H1 (cell line): Measurements from ENCODE around the gene PLBD2. TPM values are rescaled to one million over a fixed set of nuclear protein-coding genes. Genes with fewer than 3 reads are reported as not detected.

Source experiments
- CTCF ChIA-PET: fragments of 300-600 bp; sonication (Branson Sonifier 250); formaldehyde crosslinking; loops from one replicate; lab custom pipeline; 2021; ENCODE audit not compliant: partially characterized antibody; lab: Charles Lee
- POLR2A ChIA-PET: fragments of 300-600 bp; sonication (Branson Sonifier 250); formaldehyde crosslinking; loops from one replicate; lab custom pipeline; 2021; ENCODE audit warnings: inconsistent platforms; ENCODE audit not compliant: partially characterized antibody; lab: Charles Lee
- DNase-seq, 2 experiments: peaks; one replicate each; pipeline versions ENCODE4 v3.0.0 to v3.0.0-alpha.2; 2010 to 2022; ENCODE audit warnings: low spot score in 2 of 2, low read depth in 1 of 2, mixed read lengths in 1 of 2
- FAIRE-seq: peaks from 2 replicates; lab custom pipeline; 2011; peaks lifted over from hg19 to GRCh38; lab: Jason Lieb, UNC
- H2AFZ ChIP-seq: 2 replicates; pipeline ENCODE4 v1.8.1; 2012; ENCODE audit warnings: low read length, inconsistent platforms
- H2AK5ac ChIP-seq: 2 replicates; pipeline ENCODE4 v1.6.1; 2013; ENCODE audit warnings: low read depth, low read length
- H2BK120ac ChIP-seq: replicated peaks from 2 replicates; pipeline ENCODE3; 2013; ENCODE audit warnings: low read depth, low read length, inconsistent platforms
- H2BK12ac ChIP-seq: 2 replicates; pipeline ENCODE4 v1.6.1; 2013; ENCODE audit warnings: low read depth, low read length
- H2BK15ac ChIP-seq: 2 replicates; pipeline ENCODE4 v1.6.1; 2013; ENCODE audit warnings: low read length
- H2BK20ac ChIP-seq: 2 replicates; pipeline ENCODE4 v1.6.1; 2013; ENCODE audit warnings: low read length
- H2BK5ac ChIP-seq: 2 replicates; pipeline ENCODE4 v1.6.1; 2013; ENCODE audit warnings: low read depth, low read length
- H3K14ac ChIP-seq: 2 replicates; pipeline ENCODE4 v1.6.1; 2013; ENCODE audit warnings: inconsistent platforms; ENCODE audit not compliant: insufficient read length
- H3K18ac ChIP-seq: 2 replicates; pipeline ENCODE4 v1.6.1; 2013; ENCODE audit warnings: low read length; ENCODE audit errors: extremely low read depth
- H3K23ac ChIP-seq: 2 replicates; pipeline ENCODE4 v1.6.1; 2013; ENCODE audit warnings: inconsistent platforms; ENCODE audit not compliant: insufficient read length
- H3K23me2 ChIP-seq: 2 replicates; pipeline ENCODE4 v1.6.1; 2013; ENCODE audit warnings: low read depth, low read length
- H3K27ac ChIP-seq: 2 replicates; pipeline ENCODE4 v1.6.1; 2011; ENCODE audit warnings: low read depth, low read length, inconsistent platforms
- H3K27me3 ChIP-seq, 4 experiments: replicated peaks in 1 of 4; 1 replicate in 1 of 4; 2 replicates in 3 of 4; pipeline versions ENCODE4 v1.6.1 to v1.8.1; 2011 to 2013; ENCODE audit warnings: low read length in 3 of 4, mild to moderate bottlenecking in 3 of 4, inconsistent platforms in 2 of 4, mixed read lengths in 2 of 4, moderate library complexity in 1 of 4; ENCODE audit not compliant: control insufficient read depth in 3 of 4, insufficient read depth in 3 of 4; ENCODE audit errors: extremely low read depth in 1 of 4
- H3K36me3 ChIP-seq, 4 experiments: 2 replicates each; pipeline versions ENCODE4 v1.6.1 to v1.8.1; 2011 to 2013; ENCODE audit warnings: mild to moderate bottlenecking in 4 of 4, low read length in 3 of 4, moderate library complexity in 2 of 4, control low read depth in 1 of 4, inconsistent platforms in 1 of 4; ENCODE audit not compliant: insufficient read depth in 4 of 4, control insufficient read depth in 2 of 4
- H3K4ac ChIP-seq: replicated peaks from 2 replicates; pipeline ENCODE3; 2013; ENCODE audit warnings: low read length, low read depth, mixed read lengths, inconsistent platforms; ENCODE audit not compliant: insufficient read length
- H3K4me1 ChIP-seq, 4 experiments: replicated peaks in 1 of 4; 1 replicate in 1 of 4; 2 replicates in 3 of 4; pipeline versions ENCODE4 v1.6.1 to v1.8.1; 2011 to 2013; ENCODE audit warnings: low read length in 3 of 4, inconsistent platforms in 2 of 4, mixed read lengths in 1 of 4; ENCODE audit not compliant: insufficient read depth in 4 of 4, control insufficient read depth in 3 of 4
- H3K4me2 ChIP-seq, 2 experiments: 2 replicates each; pipeline versions ENCODE4 v1.6.1 to v1.8.1; 2011 to 2013; ENCODE audit warnings: low read depth in 2 of 2, low read length in 2 of 2, control low read depth in 1 of 2, inconsistent platforms in 1 of 2, mild to moderate bottlenecking in 1 of 2; ENCODE audit not compliant: insufficient read depth in 1 of 2
- H3K4me3 ChIP-seq, 4 experiments: fragments of 200-600, 300-600 bp in 1 of 4; sonication (generic), shearing (Covaris generic), sonication (Bioruptor Twin) in 1 of 4; 2 replicates each; pipeline versions ENCODE4 v1.5.1 to v1.8.1; 2011 to 2016; ENCODE audit warnings: low read length in 4 of 4, low read depth in 3 of 4, control low read depth in 2 of 4, inconsistent platforms in 2 of 4, mild to moderate bottlenecking in 2 of 4, mixed read lengths in 1 of 4, moderate library complexity in 1 of 4; ENCODE audit not compliant: insufficient read depth in 2 of 4; ENCODE audit errors: extremely low read depth in 1 of 4
- H3K56ac ChIP-seq: replicated peaks from 2 replicates; pipeline ENCODE3; 2013; ENCODE audit warnings: low read depth, mild to moderate bottlenecking, mixed read lengths, low read length, inconsistent platforms; ENCODE audit not compliant: insufficient read length
- H3K79me1 ChIP-seq: 2 replicates; pipeline ENCODE4 v1.6.1; 2013; ENCODE audit warnings: low read depth, low read length, control low read depth
- H3K79me2 ChIP-seq, 2 experiments: 2 replicates each; pipeline versions ENCODE4 v1.6.1 to v1.8.1; 2012 to 2013; ENCODE audit warnings: low read length in 2 of 2, mild to moderate bottlenecking in 2 of 2, inconsistent platforms in 1 of 2; ENCODE audit not compliant: insufficient read depth in 2 of 2, control insufficient read depth in 1 of 2
- H3K9ac ChIP-seq, 4 experiments: replicated peaks in 1 of 4; 1 replicate in 1 of 4; 2 replicates in 3 of 4; pipeline versions ENCODE4 v1.6.1 to v1.8.1; 2011 to 2013; ENCODE audit warnings: low read depth in 3 of 4, low read length in 3 of 4, control low read depth in 2 of 4, mild to moderate bottlenecking in 2 of 4, moderate library complexity in 2 of 4, inconsistent platforms in 1 of 4; ENCODE audit errors: extremely low read depth in 1 of 4
- H3K9me3 ChIP-seq, 2 experiments: 2 replicates each; pipeline versions ENCODE4 v1.6.1 to v1.8.1; 2012 to 2013; ENCODE audit warnings: mild to moderate bottlenecking in 2 of 2, moderate library complexity in 2 of 2, control low read depth in 1 of 2, inconsistent platforms in 1 of 2, low read depth in 1 of 2, low read length in 1 of 2, mixed read lengths in 1 of 2; ENCODE audit not compliant: insufficient read depth in 2 of 2
- H4K20me1 ChIP-seq, 2 experiments: replicated peaks in 1 of 2; 2 replicates each; pipeline versions ENCODE3 to v1.8.1; 2011 to 2013; ENCODE audit warnings: inconsistent platforms in 2 of 2, low read length in 2 of 2, mild to moderate bottlenecking in 1 of 2; ENCODE audit not compliant: insufficient read depth in 2 of 2, control insufficient read depth in 1 of 2
- H4K5ac ChIP-seq: 2 replicates; pipeline ENCODE4 v1.6.1; 2013; ENCODE audit warnings: low read length, low read depth, mixed read lengths, inconsistent platforms; ENCODE audit not compliant: insufficient read length
- H4K8ac ChIP-seq: 2 replicates; pipeline ENCODE4 v1.8.0; 2013; ENCODE audit warnings: mild to moderate bottlenecking, moderate library complexity, low read length, inconsistent platforms; ENCODE audit not compliant: insufficient read depth; ENCODE audit errors: extremely low read depth
- H4K91ac ChIP-seq: replicated peaks from 2 replicates; pipeline ENCODE3; 2013; ENCODE audit warnings: low read length, mixed read lengths, inconsistent platforms; ENCODE audit not compliant: insufficient read length
- CTCF ChIP-seq, 3 experiments: IDR thresholded peaks; 1 replicate in 2 of 3; 2 replicates in 1 of 3; pipeline versions ENCODE4 v1.5.1 to v1.6.1; 2011; ENCODE audit warnings: low read length in 3 of 3, mild to moderate bottlenecking in 3 of 3, inconsistent platforms in 2 of 3, low read depth in 1 of 3, moderate library complexity in 1 of 3; ENCODE audit not compliant: insufficient read depth in 1 of 3; ENCODE audit errors: control extremely low read depth in 1 of 3
- RAD21 ChIP-seq, 2 experiments: IDR thresholded peaks in 1 of 2; conservative IDR thresholded peaks in 1 of 2; 2 replicates each; pipeline ENCODE4 v1.6.1; 2011; ENCODE audit warnings: low read depth in 2 of 2, low read length in 2 of 2, improper control_type of control experiment in 1 of 2, inconsistent platforms in 1 of 2, mild to moderate bottlenecking in 1 of 2, moderate library complexity in 1 of 2
- ZNF274 ChIP-seq: IDR thresholded peaks from 2 replicates; pipeline ENCODE4 v1.7.0; 2012; ENCODE audit warnings: low read length, borderline replicate concordance; ENCODE audit errors: extremely low read depth
- WGBS, 2 experiments: shearing (Covaris generic) in 1 of 2; methylation state at CpG; one replicate each; pipeline versions ENCODE4 v1.1.6 to v1.1.7; 2013 to 2015; ENCODE audit warnings: low lambda C conversion rate in 2 of 2, mixed read lengths in 2 of 2, inconsistent platforms in 1 of 2, low coverage in 1 of 2, missing lambda C conversion rate in 1 of 2; ENCODE audit not compliant: insufficient replicate concordance in 2 of 2, insufficient coverage in 1 of 2, insufficient read length in 1 of 2; ENCODE audit errors: extremely low coverage in 1 of 2, missing lambda C conversion rate in 1 of 2; 5-methylcytosine and 5-hydroxymethylcytosine counted together
- polyA plus RNA-seq, 7 experiments: library from polyadenylated mRNA; depleted of rRNA in 3 of 7; stranded (reverse) in 5 of 7; unstranded in 2 of 7; fragments of >200 nt in 5 of 7; fragments of 200-250 nt in 2 of 7; gene quantifications; 1 replicate in 5 of 7; 2 replicates in 1 of 7; 4 replicates in 1 of 7; pipeline versions ENCODE4 v1.2.1 to v1.2.3, GENCODE V29; 2011 to 2013; ENCODE audit warnings: missing spikeins in 2 of 7, mixed read lengths in 2 of 7
- total RNA-seq: library from RNA; stranded (reverse); fragmentation: NEBNext Ultra II Directional; extraction: Animal tissue kit (Norgen Biotek cat#: 25700); gene quantifications from 2 replicates; pipeline ENCODE4 v1.2.1, GENCODE V29; 2021

PLBD2 gene
- total and polyA plus RNA-seq, 2 of the 8 experiments (the other 6 are each of a cell fraction or from before 2014, with no cell fraction given) = 16.8 to 33.5 TPM

GRCh38 chr12:113347107-113347506 is 11.3 kb upstream of the PLBD2 start:
- no peak overlapping the region for H3K18ac ChIP-seq
- H3K79me1 ChIP-seq = no peaks in the 10 kb centered on the region
- H3K36me3 ChIP-seq = no peaks in the 10 kb centered on the region
- no peak overlapping the region for H3K27ac ChIP-seq
- H3K4me2 ChIP-seq = no peak overlapping the region
- WGBS, 2 experiments = 74% methylated on average over 3 of the region's 3 CpGs; no CpG with 5 or more reads in 1 of the 2 experiments
- H3K79me2 ChIP-seq = no peaks in the 10 kb centered on the region
- DNase-seq (no peak), FAIRE-seq (no peak)
- H2BK12ac ChIP-seq = no peak overlapping the region
- no peak overlapping the region for H4K91ac ChIP-seq
- H3K4ac ChIP-seq = no peak overlapping the region
- no peak overlapping the region for H3K4me3 ChIP-seq
- H2BK20ac ChIP-seq = no peak overlapping the region
- TF ChIP-seq CTCF (IDR thresholded peaks at IDR 0.05; ENCODE audit: control extremely low read depth in 1 of 3, insufficient read depth in 1 of 3, low read depth in 1 of 3, low read length in 3 of 3) (peak in 2 of 3 experiments; percentile 10 to 44; a peak in 2 of 4 replicates), RAD21 (IDR thresholded peaks at IDR 0.05 in 1 of 2, conservative IDR thresholded peaks at IDR 0.05 in 1 of 2; ENCODE audit: low read depth in 2 of 2, low read length in 2 of 2) (peak in 1 of 2 experiments; percentile 31; a peak in 2 of 4 replicates), ZNF274 (no peak)
- H4K20me1 ChIP-seq = no peaks in the 10 kb centered on the region
- no peaks in the 10 kb centered on the region for H3K27me3 ChIP-seq
- H2BK15ac ChIP-seq = no peak overlapping the region
- no peak overlapping the region for H3K56ac ChIP-seq
- no peak overlapping the region for H3K14ac ChIP-seq
- no peak overlapping the region for H4K8ac ChIP-seq
- H3K9ac ChIP-seq = no peak overlapping the region
- no peak overlapping the region for H4K5ac ChIP-seq
- no peak overlapping the region for H2AFZ ChIP-seq
- no peak overlapping the region for H3K23ac ChIP-seq
- H2AK5ac ChIP-seq = no peak overlapping the region
- peaks cover 0 to 8% (median 5%) of the 10 kb centered on the region in 4 experiments; a peak in 5 of 7 replicates for H3K4me1 ChIP-seq
- H2BK5ac ChIP-seq = no peak overlapping the region
- CTCF ChIA-PET = interaction anchor here (0.6 to 1.8 kb wide), 5 partner anchors 8 to 78 kb away, joined by 3 to 6 read pairs (median 3); no protein-coding TSS in a partner anchor
- POLR2A ChIA-PET = interaction anchor here (2.5 kb wide), 1 partner anchor 12 kb away, joined by 8 read pairs; the partner anchor contains the start of gene SLC8B1
- no peaks in the 10 kb centered on the region for H3K23me2 ChIP-seq
- no peaks in the 10 kb centered on the region for H3K9me3 ChIP-seq
- no peak overlapping the region for H2BK120ac ChIP-seq
